ENCODE results near the gene AKAP13. TPM values are rescaled to one million over a fixed set of nuclear protein-coding genes. Genes with fewer than 3 reads are reported as not detected.

Gene AKAP13
- total and polyA plus RNA-seq, 9 donors = 45.3 to 190 (median 98.6) TPM

GRCh38 chr15:85543741-85544155 is 163.3 kb downstream of the AKAP13 start:
- H3K4me1 ChIP-seq (ENCODE audit: insufficient read depth) = no peaks in the 10 kb centered on the region
- no peaks in the 10 kb centered on the region for H3K9me3 ChIP-seq

GRCh38 chr15:85545185-85545584 is 164.8 kb downstream of the AKAP13 start:
- intact Hi-C loops (cut with DNase I) = no loop called here
- Histone ChIP-seq H3K9me3 (no peaks in the 10 kb centered on the region), H3K27me3 (no peaks in the 10 kb centered on the region), H3K36me3 (no peaks in the 10 kb centered on the region), H3K4me3 (no peak overlapping the region), H3K27ac (no peak overlapping the region), H3K4me1 (ENCODE audit: insufficient read depth) (no peaks in the 10 kb centered on the region)
- TF ChIP-seq EP300 (IDR thresholded peaks at IDR 0.05) = peak; percentile 57
- TF ChIP-seq POLR2A (IDR thresholded peaks at IDR 0.05) = no peak
- 63 to 73% (median 69%) methylated on average over 1 of the region's 1 CpG for WGBS, 3 donors
- DNase-seq = no peak

More at GRCh38 chr15:85543741-85544155, 163.3 kb downstream of the AKAP13 start:
- no peaks in the 10 kb centered on the region for H3K36me3 ChIP-seq
- TF ChIP-seq EP300 (IDR thresholded peaks at IDR 0.05) = no peak
- peak; percentile 20 to 49 (median 27) for TF ChIP-seq CTCF (IDR thresholded peaks at IDR 0.05)
- WGBS, 3 donors = 4 to 30% (median 9%) methylated on average over 15 of the region's 15 CpGs
- H3K27me3 ChIP-seq = no peaks in the 10 kb centered on the region
- no peak overlapping the region for H3K4me3 ChIP-seq
- peak; percentile 66 to 77 (median 73) for DNase-seq
- intact Hi-C loops (cut with DNase I) = no loop called here
- no peak overlapping the region for H3K27ac ChIP-seq

DNA sequence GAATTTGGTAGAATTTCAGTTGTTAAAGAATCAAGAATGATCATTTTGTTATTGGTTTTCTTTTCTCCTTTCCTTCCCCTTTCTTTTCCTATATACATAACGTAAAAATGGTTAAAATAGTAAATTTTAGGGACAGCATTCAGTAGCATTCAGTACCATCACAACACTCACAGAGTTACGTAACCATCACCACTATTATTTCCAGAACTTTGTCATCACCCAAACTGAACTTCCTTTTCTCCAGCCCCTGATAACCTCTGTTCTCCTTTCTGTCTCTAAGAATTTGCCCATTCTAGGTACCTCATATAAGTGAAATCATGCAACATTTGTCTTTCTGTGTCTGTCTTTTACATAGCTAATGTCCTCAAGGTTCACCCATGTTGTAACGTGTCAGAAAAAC is 165.3 kb downstream of the AKAP13 start:
- H3K4me3 ChIP-seq = no peak overlapping the region
- H3K36me3 ChIP-seq = no peaks in the 10 kb centered on the region
- H3K9me3 ChIP-seq = no peaks in the 10 kb centered on the region
- no peaks in the 10 kb centered on the region for H3K27me3 ChIP-seq
- H3K4me1 ChIP-seq (ENCODE audit: insufficient read depth) = no peaks in the 10 kb centered on the region
- intact Hi-C loops (cut with DNase I) = no loop called here
- H3K27ac ChIP-seq = no peak overlapping the region
- DNase-seq = no peak
- 94 to 96% (median 96%) methylated on average over 3 of the region's 3 CpGs for WGBS, 3 donors
- TF ChIP-seq POLR2A (IDR thresholded peaks at IDR 0.05) = no peak
- TF ChIP-seq EP300 (IDR thresholded peaks at IDR 0.05) = no peak
- no peak for TF ChIP-seq CTCF (IDR thresholded peaks at IDR 0.05)

DNA sequence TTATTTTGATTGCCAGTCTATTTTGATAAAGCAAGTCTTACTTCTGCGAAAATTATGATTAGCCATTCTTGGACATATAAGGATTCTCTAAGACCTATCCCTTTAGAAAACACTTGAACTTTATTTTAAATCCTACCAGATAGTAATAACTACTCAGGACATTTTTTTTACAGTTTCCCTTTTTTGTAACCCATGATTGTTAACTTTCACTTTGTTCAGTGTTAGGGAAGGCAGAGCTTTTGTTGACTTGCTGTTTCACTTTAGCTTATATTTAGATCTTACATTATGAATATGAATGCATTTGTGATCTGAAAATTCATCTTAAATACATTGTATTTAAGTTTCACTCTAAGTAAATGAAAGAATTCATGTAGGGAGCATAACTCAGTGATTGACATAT is 167.0 kb downstream of the AKAP13 start:
- DNase-seq = no peak
- intact Hi-C loops (cut with DNase I) = no loop called here
- Histone ChIP-seq H3K9me3 (no peaks in the 10 kb centered on the region), H3K27me3 (no peaks in the 10 kb centered on the region), H3K4me3 (no peak overlapping the region), H3K4me1 (ENCODE audit: insufficient read depth) (no peaks in the 10 kb centered on the region), H3K27ac (no peak overlapping the region), H3K36me3 (no peaks in the 10 kb centered on the region)
- TF ChIP-seq POLR2A (IDR thresholded peaks at IDR 0.05) (no peak), EP300 (IDR thresholded peaks at IDR 0.05) (no peak), CTCF (IDR thresholded peaks at IDR 0.05) (no peak)
- 87 to 95% (median 94%) methylated on average over 1 of the region's 1 CpG for WGBS, 3 donors

- intact Hi-C loops (cut with DNase I) = no loop called here
- 67 to 98% (median 73%) methylated on average over 2 of the region's 2 CpGs for WGBS, 3 donors
- no peak overlapping the region for H3K27ac ChIP-seq
- H3K9me3 ChIP-seq = no peaks in the 10 kb centered on the region
- no peaks in the 10 kb centered on the region for H3K4me1 ChIP-seq (ENCODE audit: insufficient read depth)
- no peak overlapping the region for H3K4me3 ChIP-seq
- TF ChIP-seq POLR2A (IDR thresholded peaks at IDR 0.05) (no peak), EP300 (IDR thresholded peaks at IDR 0.05) (no peak), CTCF (IDR thresholded peaks at IDR 0.05) (no peak)
- no peak for DNase-seq
- no peaks in the 10 kb centered on the region for H3K36me3 ChIP-seq
- H3K27me3 ChIP-seq = no peaks in the 10 kb centered on the region
Observed at GRCh38 chr15:85550283-85550682, 169.9 kb downstream of the AKAP13 start.

All from ovary (tissue), 9 donors.